ENCODE results near the gene JMY.
"Not testable (repeated sequence)": the region's sequence is repeated elsewhere in the genome, so short reads cannot be mapped to it uniquely, and the experiment has no call there.

The JMY gene

DNA sequence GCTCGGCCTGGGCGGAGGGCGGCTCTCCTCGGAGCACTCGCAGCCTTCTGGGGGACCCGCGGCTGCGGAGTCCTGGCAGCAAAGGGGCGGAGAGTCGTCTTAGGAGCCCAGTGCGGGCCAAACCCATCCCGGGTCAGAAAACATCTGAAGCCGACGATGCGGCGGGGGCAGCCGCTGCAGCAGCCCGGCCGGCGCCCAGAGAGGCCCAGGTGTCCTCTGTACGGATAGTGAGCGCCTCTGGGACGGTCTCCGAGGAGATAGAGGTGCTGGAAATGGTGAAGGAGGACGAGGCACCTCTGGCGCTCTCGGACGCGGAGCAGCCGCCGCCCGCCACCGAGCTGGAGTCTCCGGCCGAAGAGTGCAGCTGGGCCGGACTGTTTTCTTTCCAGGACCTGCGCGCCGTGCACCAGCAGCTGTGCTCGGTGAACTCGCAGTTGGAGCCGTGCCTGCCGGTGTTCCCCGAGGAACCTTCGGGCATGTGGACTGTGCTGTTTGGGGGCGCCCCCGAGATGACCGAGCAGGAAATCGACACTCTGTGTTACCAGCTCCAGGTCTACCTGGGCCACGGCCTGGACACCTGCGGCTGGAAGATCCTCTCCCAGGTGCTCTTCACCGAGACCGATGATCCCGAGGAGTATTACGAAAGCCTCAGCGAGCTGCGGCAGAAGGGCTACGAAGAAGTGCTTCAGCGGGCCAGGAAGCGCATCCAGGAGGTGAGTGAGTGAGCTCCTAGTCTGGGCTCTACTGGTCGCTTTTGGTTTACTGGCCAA, 1.2 kb downstream of the JMY start:
- TF ChIP-seq CTCF (IDR thresholded peaks at IDR 0.05; ENCODE audit: borderline replicate concordance, insufficient read depth, low read depth, low read length) = no peak
- H3K4me3 ChIP-seq (ENCODE audit: low read depth, low read length) = peak overlapping the region; percentile 66

GRCh38 chr5:79237740-79238560, 2.0 kb downstream of the JMY start:
- H3K4me3 ChIP-seq (ENCODE audit: low read depth, low read length) = peak overlapping the region; percentile 66
- TF ChIP-seq CTCF (IDR thresholded peaks at IDR 0.05; ENCODE audit: borderline replicate concordance, insufficient read depth, low read depth, low read length) = no peak

- no peak overlapping the region for H3K4me3 ChIP-seq (ENCODE audit: low read depth, low read length)
- no peak for TF ChIP-seq CTCF (IDR thresholded peaks at IDR 0.05; ENCODE audit: borderline replicate concordance, insufficient read depth, low read depth, low read length)
Measured at GRCh38 chr5:79240561-79240960, 4.6 kb downstream of the JMY start.

DNA sequence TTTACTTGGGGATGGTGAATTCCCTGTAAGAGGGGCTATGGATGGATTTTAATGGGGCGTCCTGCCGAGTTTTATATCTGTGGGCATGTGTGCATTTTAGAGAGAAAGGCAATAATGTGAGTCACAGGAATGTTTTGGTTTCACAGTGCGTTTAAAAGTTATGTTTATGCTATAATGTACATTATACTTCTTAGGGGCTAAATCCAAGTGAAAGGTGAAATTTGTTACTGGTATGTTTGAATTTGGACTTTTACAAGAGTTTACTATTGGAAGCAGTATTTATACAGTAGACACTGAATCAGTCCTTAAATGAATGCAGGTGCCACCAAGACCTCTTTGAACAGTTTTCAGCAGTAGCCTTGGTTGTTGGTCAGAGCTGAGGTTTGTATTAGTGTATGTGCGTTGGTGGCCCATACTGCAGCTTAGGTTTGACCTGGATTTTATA, 5.6 kb downstream of the JMY start:
- no peak for TF ChIP-seq CTCF (IDR thresholded peaks at IDR 0.05; ENCODE audit: borderline replicate concordance, insufficient read depth, low read depth, low read length)
- no peak overlapping the region for H3K4me3 ChIP-seq (ENCODE audit: low read depth, low read length)

- TF ChIP-seq CTCF (IDR thresholded peaks at IDR 0.05; ENCODE audit: borderline replicate concordance, insufficient read depth, low read depth, low read length) = no peak
- no peak overlapping the region for H3K4me3 ChIP-seq (ENCODE audit: low read depth, low read length)
Measured at GRCh38 chr5:79242242-79243039, 6.5 kb downstream of the JMY start.

DNA sequence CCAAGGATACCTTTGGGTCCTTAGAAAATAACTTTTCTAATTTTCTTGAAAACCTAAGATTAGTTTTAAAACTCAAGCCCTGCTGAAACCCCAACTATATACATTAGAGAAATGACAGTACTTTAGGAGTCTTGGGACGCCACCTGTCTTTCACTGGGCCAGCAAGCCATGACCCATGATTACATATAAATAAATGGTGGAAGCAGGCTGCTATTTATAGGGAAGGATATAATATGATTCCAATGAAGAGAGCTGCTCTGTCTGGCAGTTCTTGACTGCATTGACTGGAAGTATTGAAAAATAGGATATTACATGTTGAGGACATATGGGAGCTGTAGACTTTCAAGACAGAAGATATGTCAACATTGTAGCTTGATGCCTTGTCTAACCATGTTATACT, 7.3 kb downstream of the JMY start:
- TF ChIP-seq CTCF (IDR thresholded peaks at IDR 0.05; ENCODE audit: borderline replicate concordance, insufficient read depth, low read depth, low read length) = no peak
- H3K4me3 ChIP-seq (ENCODE audit: low read depth, low read length) = no peak overlapping the region

DNA sequence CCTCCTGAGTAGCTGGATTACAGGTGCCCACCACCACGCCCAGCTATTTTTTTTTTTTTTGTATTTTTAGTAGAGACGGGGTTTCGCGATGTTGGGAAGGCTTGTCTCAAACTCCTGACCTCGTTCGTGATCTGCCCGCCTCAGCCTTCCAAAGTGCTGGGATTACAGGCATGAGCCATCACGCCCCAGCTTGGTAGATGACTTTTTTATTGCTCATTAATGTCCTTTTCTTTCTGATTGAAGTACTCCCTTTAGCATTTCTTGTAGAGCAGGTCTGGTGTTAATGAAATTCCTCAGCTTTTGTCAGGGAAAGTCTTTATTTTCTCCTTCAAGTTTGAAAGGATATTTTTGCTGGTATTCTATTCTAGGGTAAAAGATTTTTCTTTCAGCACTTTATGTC, 18.1 kb downstream of the JMY start:
- H3K4me3 ChIP-seq (ENCODE audit: low read depth, low read length) = not testable (repeated sequence)
